HG02973 (cell line): ENCODE results near the gene LRRC4C.

Source experiments
- ATAC-seq: cut with Tn5 transposase; IDR thresholded peaks from one replicate; pipeline ENCODE4 v1.9.1; 2021; ENCODE audit warnings: moderate library complexity; ENCODE audit not compliant: unreplicated experiment

Gene LRRC4C

GRCh38 chr11:40134820-40135570 is 1324.5 kb downstream of the LRRC4C start:
- no peak for ATAC-seq

- ATAC-seq = no peak
Observed at GRCh38 chr11:40133498-40133897, 1326.0 kb downstream of the LRRC4C start.

- ATAC-seq = no peak
Observed at GRCh38 chr11:40132912-40133311, 1326.5 kb downstream of the LRRC4C start.

GRCh38 chr11:40130427-40130826 is 1329.0 kb downstream of the LRRC4C start:
- ATAC-seq = no peak

- ATAC-seq = no peak
Observed at GRCh38 chr11:40129266-40129665, 1330.2 kb downstream of the LRRC4C start.

GRCh38 chr11:40125054-40125453 is 1334.4 kb downstream of the LRRC4C start:
- ATAC-seq = no peak

- no peak for ATAC-seq
Observed at GRCh38 chr11:40119661-40120060, 1339.8 kb downstream of the LRRC4C start.

- ATAC-seq = no peak
Observed at GRCh38 chr11:40118780-40119179, 1340.7 kb downstream of the LRRC4C start.

GRCh38 chr11:40118026-40118425 is 1341.4 kb downstream of the LRRC4C start:
- no peak for ATAC-seq

GRCh38 chr11:40104941-40105550 is 1354.4 kb downstream of the LRRC4C start:
- no peak for ATAC-seq

- ATAC-seq = no peak
Observed at GRCh38 chr11:40100781-40101180, 1358.7 kb downstream of the LRRC4C start.

GRCh38 chr11:40100162-40100553 is 1359.3 kb downstream of the LRRC4C start:
- no peak for ATAC-seq

GRCh38 chr11:40099426-40100161 is 1359.9 kb downstream of the LRRC4C start:
- no peak for ATAC-seq

- ATAC-seq = no peak
Observed at GRCh38 chr11:40095446-40095845, 1364.0 kb downstream of the LRRC4C start.

- ATAC-seq = no peak
Observed at GRCh38 chr11:40094954-40095353, 1364.5 kb downstream of the LRRC4C start.

- ATAC-seq = no peak
Observed at GRCh38 chr11:40080434-40080833, 1379.0 kb downstream of the LRRC4C start.
